DND-41 (cell line): ENCODE results near the gene GATAD2B.

Experiments
- CTCF ChIP-seq: IDR thresholded peaks from 2 replicates; pipeline ENCODE4 v1.5.1; 2012; ENCODE audit warnings: borderline replicate concordance, low read length, moderate library complexity, mild to moderate bottlenecking; ENCODE audit not compliant: poor library complexity, severe bottlenecking; ENCODE audit errors: extremely low read depth
- EZH2 ChIP-seq: IDR thresholded peaks from 3 replicates; pipeline ENCODE4 v1.6.1; 2012; ENCODE audit warnings: borderline replicate concordance, low read depth, mild to moderate bottlenecking, moderate library complexity, low read length, inconsistent platforms; ENCODE audit not compliant: severe bottlenecking

DNA sequence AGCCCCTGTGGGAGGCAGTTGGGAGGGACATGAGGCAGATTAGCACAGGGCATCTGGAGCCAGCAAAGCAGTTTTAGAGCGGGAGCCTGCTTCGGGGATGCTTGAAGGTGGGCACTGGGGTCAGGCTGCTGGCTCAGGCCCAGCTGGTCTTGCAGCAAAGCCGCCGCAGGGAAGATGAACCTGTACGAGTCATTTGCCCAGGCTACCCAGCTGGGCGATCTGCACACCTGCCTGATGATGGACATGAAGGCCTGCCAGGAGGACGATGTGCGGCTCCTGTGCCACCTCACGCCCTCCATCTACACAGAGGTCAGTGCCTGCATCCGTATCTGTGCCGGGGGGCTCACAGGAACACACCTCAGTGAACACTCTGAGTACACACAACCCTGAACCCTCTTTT lies 155.3 kb downstream of the GATAD2B start:
- TF ChIP-seq CTCF (no peak), EZH2 (no peak)
